Ascending aorta (tissue), 2 donors: ENCODE data around the gene RICTOR. TPM values are rescaled to one million over a fixed set of nuclear protein-coding genes. Genes with fewer than 3 reads are reported as not detected.
A peak's percentile ranks its signal among the peaks of the same experiment; 100 is the strongest.

ENCODE experiments used
- DNase-seq, 2 donors: peaks; one replicate each; pipeline ENCODE4 v3.0.0-alpha.2; 2019; ENCODE audit warnings: low spot score in 2 of 2
- H3K27ac ChIP-seq, 2 donors: fragments of 200-600 bp; sonication (generic); one replicate each; pipeline ENCODE4 v1.5.1; 2016 to 2017; ENCODE audit warnings: mild to moderate bottlenecking in 1 of 2
- H3K27me3 ChIP-seq: fragments of 200-600 bp; sonication (generic); one replicate; pipeline ENCODE4 v1.5.1; 2017
- H3K36me3 ChIP-seq, 2 donors: fragments of 200-600 bp; sonication (generic); one replicate each; pipeline ENCODE4 v1.5.1; 2016
- H3K4me1 ChIP-seq, 2 donors: fragments of 200-600 bp; sonication (generic); one replicate each; pipeline ENCODE4 v1.5.1; 2016 to 2017; ENCODE audit warnings: mild to moderate bottlenecking in 1 of 2
- H3K4me3 ChIP-seq, 2 donors: fragments of 200-600 bp; sonication (generic); one replicate each; pipeline ENCODE4 v1.5.1; 2016 to 2017; ENCODE audit warnings: mild to moderate bottlenecking in 1 of 2
- H3K9me3 ChIP-seq, 2 donors: fragments of 200-600 bp; sonication (generic); one replicate each; pipeline ENCODE4 v1.5.1; 2016
- CTCF ChIP-seq, 3 experiments: fragments of 200-600 bp in 2 of 3; fragments of 450-650 bp in 1 of 3; sonication (generic) in 2 of 3; IDR thresholded peaks; one replicate each; pipeline ENCODE4 v1.5.1; 2016 to 2019; ENCODE audit warnings: antibody characterized with exemption in 3 of 3, mild to moderate bottlenecking in 1 of 3, moderate library complexity in 1 of 3
- intact Hi-C: fragments of 100-400 bp; cut with DNase I; formaldehyde crosslinking; loops from one replicate; pipeline ENCODE4 v1.15.1; 2023
- total RNA-seq: library from RNA; depleted of rRNA; stranded (reverse); fragments of >200 nt; gene quantifications from one replicate; pipeline ENCODE4 v1.1.0, GENCODE V29; 2016

The RICTOR gene
- total RNA-seq, 1 donor from 2014 or later: 12.1 TPM

DNA sequence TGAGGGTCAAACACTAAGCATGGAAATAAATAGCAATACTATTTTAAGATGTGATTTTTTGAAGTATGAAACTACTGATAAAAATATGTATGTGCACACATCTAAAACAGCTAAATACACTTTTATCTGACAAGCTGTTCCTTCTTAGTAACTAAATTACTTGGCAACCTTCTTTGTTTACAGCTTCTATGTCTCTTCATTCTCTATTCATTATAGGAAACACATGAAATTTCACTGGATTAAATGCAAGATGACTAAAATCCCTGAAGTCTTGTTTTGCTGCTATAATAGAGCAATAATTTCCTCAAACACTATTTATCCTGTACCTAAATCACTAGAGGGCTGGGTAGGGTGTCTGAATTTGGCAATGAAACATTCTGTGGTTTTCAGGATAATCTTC, 11.7 kb downstream of the RICTOR start:
- intact Hi-C loops: no loop called here
- TF ChIP-seq CTCF (IDR thresholded peaks at IDR 0.05): no peak

GRCh38 chr5:39062104-39062503, 12.1 kb downstream of the RICTOR start:
- Histone ChIP-seq H3K4me1 (peaks cover 0 to 10% of the 10 kb centered on the region in 2 donors), H3K4me3 (no peak overlapping the region), H3K9me3 (no peaks in the 10 kb centered on the region), H3K27me3 (no peaks in the 10 kb centered on the region), H3K27ac (no peak overlapping the region), H3K36me3 (peaks cover 8 to 11% of the 10 kb centered on the region in 2 donors)
- TF ChIP-seq CTCF (IDR thresholded peaks at IDR 0.05): no peak
- intact Hi-C loops: no loop called here
- no peak for DNase-seq

More for the DNA sequence above, 11.7 kb downstream of the RICTOR start:
- Histone ChIP-seq H3K9me3 (no peaks in the 10 kb centered on the region), H3K4me3 (no peak overlapping the region), H3K27ac (no peak overlapping the region), H3K36me3 (peaks cover 10 to 11% of the 10 kb centered on the region in 2 donors), H3K4me1 (peaks cover 0 to 10% of the 10 kb centered on the region in 2 donors), H3K27me3 (no peaks in the 10 kb centered on the region)
- DNase-seq: no peak

GRCh38 chr5:39059064-39059463, 15.1 kb downstream of the RICTOR start:
- Histone ChIP-seq H3K4me1 (peaks cover 0 to 10% of the 10 kb centered on the region in 2 donors), H3K36me3 (no peaks in the 10 kb centered on the region), H3K9me3 (no peaks in the 10 kb centered on the region), H3K27ac (no peak overlapping the region), H3K27me3 (no peaks in the 10 kb centered on the region), H3K4me3 (no peak overlapping the region)
- no peak for DNase-seq
- no peak for TF ChIP-seq CTCF (IDR thresholded peaks at IDR 0.05)
- intact Hi-C loops: no loop called here

DNA sequence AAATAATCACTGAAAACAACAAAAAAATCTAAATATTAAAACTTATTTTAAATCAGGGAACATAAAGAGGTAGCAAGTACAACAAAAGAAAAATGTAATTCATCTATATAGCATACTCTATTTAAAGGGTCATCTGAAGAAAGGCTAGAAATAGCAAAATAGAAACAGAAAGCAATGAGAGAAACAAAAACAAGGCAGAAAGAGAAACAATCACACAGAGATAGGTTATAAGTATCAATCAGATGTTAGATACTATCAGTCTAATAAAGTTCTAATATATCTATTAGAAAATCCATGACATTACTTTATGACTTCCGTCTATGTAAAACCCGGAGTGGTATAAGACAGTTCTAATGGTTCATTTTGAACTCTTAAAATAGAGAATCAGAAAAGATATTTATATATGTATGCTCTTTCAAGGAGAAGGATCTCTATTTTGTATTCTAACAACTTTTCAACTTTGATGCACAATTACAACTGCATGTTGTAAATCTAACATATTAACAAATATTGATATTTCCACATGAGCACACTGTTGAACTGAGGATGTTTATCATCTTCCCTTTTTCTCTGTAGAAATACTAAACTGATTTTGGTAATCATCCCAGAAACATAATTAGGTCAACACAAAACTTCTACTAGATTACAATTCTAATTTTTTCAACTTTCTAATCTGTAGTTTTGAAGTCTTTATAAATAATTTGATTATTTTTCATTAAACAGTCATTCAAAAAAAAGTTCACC, 15.8 kb downstream of the RICTOR start:
- no peak for TF ChIP-seq CTCF (IDR thresholded peaks at IDR 0.05)
- peak overlapping the region; percentile 5 to 6 for H3K4me3 ChIP-seq
- intact Hi-C loops: no loop called here
- H3K27me3 ChIP-seq: no peaks in the 10 kb centered on the region
- no peak for DNase-seq
- no peaks in the 10 kb centered on the region for H3K36me3 ChIP-seq
- H3K27ac ChIP-seq: no peak overlapping the region
- no peaks in the 10 kb centered on the region for H3K9me3 ChIP-seq
- H3K4me1 ChIP-seq: peaks cover 0 to 5% of the 10 kb centered on the region in 2 donors

GRCh38 chr5:39057734-39058133, 16.5 kb downstream of the RICTOR start:
- Histone ChIP-seq H3K27me3 (no peaks in the 10 kb centered on the region), H3K4me3 (peak overlapping the region; percentile 5 to 6), H3K36me3 (no peaks in the 10 kb centered on the region), H3K9me3 (no peaks in the 10 kb centered on the region), H3K27ac (no peak overlapping the region), H3K4me1 (peaks cover 0 to 3% of the 10 kb centered on the region in 2 donors)
- intact Hi-C loops: no loop called here
- DNase-seq: no peak
- no peak for TF ChIP-seq CTCF (IDR thresholded peaks at IDR 0.05)
